Measurements from ENCODE around the gene ARPC2.

The ARPC2 gene

DNA sequence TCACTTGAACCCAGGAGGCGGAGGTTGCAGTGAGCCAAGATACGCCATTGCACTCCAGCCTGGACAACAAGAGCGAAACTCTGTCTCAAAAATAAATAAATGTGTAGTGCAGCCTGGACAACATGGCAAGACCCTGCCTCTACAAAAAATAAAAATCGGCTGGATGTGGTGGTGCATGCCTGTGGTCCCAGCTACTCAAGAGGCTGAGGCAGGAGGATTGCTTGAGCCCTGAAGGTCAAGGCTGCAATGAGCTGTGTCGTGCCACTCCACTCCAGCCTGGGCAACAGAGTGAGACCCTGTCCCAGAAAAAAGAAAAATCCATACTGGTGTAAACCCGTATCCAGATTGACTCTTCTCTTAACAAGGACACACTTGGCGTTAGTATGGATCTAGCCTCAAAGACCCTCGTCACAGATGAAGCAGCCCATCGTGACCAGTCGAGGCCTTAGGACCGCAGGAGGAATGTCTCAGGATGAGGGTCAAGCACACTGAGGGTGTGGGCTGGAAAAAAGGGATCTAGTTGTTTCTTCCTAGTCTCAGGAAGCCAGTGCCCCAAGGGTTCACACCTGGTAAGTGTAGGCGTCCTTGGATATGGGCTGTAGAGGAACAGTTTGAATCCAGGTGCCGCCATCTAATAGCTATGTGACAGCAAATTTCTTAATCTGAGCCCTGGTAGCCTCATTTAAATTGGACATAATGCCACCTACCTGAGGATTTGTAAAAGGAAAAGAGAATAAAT is 39.8 kb downstream of the ARPC2 start:
- DNase-seq: no peak

GRCh38 chr2:218257390-218257981 is 40.5 kb downstream of the ARPC2 start:
- DNase-seq: peak; percentile 73 to 80

GRCh38 chr2:218259099-218259961 is 42.3 kb downstream of the ARPC2 start:
- DNase-seq: peak in 1 of 2 donors; percentile 35

- DNase-seq: no peak
Measured at GRCh38 chr2:218260166-218260565, 43.2 kb downstream of the ARPC2 start.

DNA sequence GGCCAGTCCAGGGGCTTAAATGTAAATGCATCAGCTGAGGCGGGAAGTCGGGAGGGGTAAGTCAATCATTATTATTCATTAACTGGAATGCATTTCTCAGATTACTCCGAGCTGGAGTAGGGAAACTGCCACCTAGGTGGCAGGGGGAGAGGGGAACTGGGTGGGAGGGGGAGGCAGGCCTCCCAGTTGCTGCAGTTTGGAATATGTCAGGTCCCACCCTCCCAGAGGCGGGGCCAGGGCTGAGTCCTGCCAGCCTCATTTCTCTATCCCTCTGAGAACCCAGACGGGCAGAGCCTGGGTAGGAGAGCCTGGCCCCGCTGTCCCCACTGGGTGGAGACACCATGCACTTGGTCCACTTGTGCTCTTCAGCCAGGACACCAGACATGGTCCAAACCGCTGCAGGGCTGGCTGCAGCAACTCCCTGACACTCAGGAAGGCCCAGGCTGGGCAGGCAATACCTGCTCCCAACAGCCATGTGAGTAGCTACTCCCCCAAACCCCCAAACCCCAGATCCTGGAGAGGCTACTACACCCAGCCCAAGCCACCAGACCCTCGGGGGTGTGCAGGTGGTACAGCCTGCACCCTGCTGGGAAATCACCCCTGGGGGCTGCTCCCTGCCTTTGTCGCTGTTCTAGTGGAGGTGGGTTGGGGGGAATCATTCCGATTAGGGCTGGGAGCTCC is 43.9 kb downstream of the ARPC2 start, which contains the start of gene GPBAR1:
TSS of gene GPBAR1 (plus strand) at position 274 of the 681 bp plus-strand sequence. CDS start 1,710 bp downstream, outside the sequence.
- no peak for DNase-seq

DNA sequence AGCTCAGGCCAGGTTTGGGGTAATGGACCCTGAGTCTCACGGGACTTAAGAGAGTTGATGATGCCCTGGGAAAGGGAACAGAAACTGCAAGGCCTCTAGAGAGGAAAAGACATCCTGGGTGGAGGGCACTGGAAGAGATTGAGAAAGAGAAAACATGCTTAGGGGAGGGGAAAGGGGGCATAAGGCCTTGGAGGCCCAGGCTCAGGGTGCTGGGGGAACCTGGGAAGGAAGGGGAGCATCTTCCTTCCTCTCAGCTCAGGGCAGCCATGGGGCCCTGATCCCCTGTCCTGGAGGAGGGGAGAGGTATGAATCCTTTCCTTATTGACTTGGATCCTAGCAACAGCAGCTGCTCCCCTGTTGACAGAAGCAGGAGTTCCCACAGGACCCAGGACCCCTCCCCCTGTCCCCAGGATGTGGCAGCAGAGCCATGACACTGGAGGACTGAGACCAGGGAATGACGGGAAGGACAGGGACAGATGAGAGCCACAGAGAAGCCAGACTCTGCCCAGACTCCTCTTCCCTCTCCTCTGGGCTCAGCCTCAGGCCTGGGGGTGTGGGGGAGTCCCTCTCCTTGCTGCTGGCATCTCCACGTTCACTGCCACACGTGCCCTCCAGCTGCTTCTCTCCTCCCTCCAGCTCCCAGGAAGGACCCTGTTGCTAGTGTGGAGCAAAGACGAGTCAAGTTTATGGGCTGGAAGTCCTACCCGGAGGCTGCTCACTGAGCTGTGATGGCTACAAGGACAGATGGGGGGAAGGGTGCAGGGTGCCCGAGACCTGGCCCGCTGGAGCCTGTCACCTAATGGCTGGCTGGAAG is 44.6 kb downstream of the ARPC2 start:
- no peak for DNase-seq

DNA sequence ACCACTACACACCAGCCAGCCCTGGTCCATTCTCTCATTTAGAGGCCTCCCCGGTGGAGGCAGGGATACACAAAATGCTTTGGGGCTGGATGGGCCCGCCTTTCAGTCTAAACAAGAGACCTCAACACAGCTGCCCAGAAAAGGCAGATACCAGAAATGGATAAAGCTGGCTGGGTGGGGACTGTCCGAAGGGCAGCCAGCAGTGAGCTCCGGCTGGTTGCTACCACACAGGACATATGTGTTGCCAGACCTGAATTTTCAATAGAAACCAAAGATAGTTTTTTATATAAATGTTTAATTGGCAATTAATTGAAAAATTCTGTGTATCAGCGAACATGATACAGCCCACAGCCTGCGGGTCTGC is 45.2 kb downstream of the ARPC2 start:
- no peak for DNase-seq

GRCh38 chr2:218262631-218263586 is 45.9 kb downstream of the ARPC2 start:
- no peak for DNase-seq

DNA sequence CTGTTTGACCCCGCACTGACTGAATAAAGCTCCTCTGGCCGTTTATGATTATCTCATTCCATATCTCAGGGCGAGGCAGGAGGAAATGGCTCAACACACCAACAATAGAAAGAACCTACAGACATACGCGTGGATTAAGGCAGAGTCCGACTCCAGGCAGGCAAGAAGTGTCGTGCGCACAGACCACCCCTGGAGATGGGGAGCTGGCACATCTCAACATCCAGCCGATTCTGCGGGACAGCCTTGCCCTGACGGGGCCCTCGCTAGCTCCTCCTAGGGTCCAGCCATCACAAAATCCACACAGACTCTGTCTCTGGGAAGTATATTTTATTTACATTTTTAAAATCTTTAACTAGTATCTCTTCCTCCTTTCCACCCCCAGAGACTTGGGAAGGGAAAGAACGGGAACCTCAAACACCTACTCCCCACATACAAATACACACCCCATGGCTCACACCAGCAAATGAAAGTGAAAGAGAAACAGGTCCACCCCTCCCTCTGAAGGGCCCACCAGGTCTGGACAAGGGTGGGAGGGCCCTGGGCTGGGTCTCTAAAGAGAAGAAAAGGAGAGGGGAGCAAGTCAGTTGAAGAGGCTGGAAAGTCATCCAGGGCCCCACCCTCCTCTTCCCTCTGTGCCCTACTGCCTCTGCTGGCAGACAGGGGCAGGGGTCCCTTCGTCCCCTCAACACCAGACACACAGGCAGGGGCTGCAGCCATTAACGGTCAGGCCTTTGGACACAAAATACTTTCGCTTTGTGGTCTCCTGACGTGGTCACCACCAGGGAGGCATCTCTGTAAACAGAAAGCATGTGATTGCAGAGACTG is 47.0 kb downstream of the ARPC2 start:
- DNase-seq: no peak

DNA sequence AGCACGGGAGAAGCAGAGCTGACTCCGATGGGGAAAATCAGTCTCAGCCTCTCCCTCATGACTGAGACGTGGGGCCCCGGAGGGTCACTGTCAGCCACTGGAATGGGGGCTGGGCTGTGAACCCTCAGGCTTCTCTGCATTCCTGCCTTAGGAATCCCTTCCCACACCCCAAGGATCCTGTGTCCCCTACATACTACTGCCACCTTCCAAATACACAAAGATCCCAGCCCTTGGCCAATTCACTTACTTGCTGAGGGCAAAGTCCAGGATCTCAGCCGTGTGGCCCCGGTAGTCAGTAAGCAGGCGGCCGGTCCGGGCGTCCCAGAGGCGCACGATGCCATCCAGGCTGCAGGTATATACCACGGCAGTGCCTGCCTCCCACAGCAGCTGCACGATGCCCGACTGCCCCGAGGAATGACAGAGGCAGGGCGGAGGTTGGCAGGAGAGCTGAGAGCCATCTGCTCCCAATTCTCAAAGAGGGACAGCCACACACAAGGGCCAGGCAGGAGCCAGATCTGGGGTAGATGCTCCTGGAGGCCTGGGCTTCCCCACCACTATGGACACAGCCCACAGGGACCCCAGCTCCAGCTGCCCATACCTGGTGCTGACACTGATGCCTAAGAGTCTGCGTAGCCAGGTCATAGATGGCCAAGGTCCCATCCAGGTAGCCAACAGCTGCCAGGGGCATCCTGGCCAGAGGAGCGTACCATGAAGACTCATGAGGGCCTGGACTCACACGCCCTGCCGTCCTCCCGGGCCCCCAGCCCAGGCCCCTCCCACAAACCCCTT is 48.0 kb downstream of the ARPC2 start:
- no peak for DNase-seq

DNA sequence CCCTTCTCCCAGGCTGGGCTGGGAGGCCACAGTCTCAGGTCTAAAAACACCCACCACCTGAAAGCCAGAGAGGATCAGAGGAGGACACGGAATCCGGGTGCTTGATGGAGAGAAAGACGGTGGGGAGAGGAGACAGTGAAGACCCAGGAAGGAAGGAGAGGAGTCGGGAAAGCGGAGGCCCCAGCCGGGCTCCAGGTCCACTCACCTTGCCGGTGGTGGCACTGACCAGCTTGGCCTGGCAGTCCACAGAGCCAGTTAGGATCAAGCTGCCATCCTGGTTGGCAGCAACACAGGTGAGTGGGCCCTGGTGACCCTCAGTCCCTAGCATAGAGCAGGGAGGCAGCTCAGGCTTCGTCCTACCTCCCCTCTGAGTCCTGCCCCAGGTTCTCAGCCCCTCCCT is 48.6 kb downstream of the ARPC2 start:
- DNase-seq: no peak

DNA sequence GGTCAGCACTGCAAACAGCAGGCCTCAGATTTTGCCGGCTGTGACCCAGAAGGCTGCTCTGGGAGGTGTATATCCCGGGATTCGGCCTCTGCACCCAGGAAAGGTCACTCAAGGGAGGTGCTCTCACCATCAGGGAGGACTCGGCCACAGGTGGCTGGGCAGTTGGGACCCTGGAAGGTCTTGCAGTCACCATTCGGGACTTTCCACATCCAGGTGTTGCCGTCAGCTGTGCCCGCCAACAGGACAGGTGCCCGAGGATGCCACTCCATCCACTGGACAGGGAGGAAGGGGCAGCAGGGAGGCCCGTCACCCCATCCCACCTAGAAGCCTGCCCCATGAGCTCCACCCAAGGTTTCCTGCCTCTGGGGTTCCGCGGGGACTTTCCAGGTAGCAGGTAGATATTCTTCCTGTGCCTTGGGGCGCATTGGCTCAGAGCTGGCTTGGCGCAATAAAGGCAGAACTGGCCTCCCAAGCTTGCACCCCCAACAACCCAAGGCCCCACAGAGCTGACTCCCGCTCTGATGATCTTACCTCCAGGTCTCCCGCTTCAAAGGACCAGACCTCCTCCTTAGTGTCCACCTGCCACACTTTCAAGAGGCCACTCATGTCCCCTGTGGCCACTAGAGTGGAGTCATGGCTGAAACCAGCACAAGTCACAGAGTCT is 49.5 kb downstream of the ARPC2 start:
- DNase-seq: no peak

- no peak for DNase-seq
Measured at GRCh38 chr2:218267259-218267658, 50.3 kb downstream of the ARPC2 start.

- DNase-seq: peak; percentile 100
Measured at GRCh38 chr2:218269900-218270720, 53.1 kb downstream of the ARPC2 start, which contains the start of the genes AAMP and PNKD. AAMP (minus strand) TSS chr2:218270137; CDS start chr2:218270086, 51 bp downstream. PNKD (plus strand) TSS chr2:218270519; CDS start chr2:218270536, 17 bp downstream.

GRCh38 chr2:218270721-218271486 is 53.9 kb downstream of the ARPC2 start:
- no peak for DNase-seq

DNA sequence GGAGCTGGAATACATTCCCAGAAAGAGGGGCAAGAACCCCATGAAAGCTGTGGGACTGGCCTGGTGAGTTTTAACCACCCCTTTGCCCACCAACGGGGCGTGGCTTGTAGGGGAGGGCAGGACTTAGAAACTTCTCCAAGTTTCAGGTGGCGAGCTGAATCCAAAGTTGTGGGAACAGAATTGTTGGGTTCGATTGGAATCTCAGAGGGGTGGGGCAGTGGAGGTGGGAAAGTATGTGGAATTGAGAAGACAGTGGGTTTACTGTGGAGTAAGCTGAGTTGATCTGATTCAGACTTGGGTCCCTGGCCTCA is 54.5 kb downstream of the ARPC2 start:
- no peak for DNase-seq

Measured in CD4-positive, alpha-beta T cell treated with Interleukin-1 beta for 1 hour (primary cell).